Effector CD4-positive, alpha-beta T cell (primary cell): ENCODE data around the gene GTF2A1L. TPM values are rescaled to one million over a fixed set of nuclear protein-coding genes. Genes with fewer than 3 reads are reported as not detected.
"Not testable (repeated sequence)": the region's sequence is repeated elsewhere in the genome, so short reads cannot be mapped to it uniquely, and the experiment has no call there.

Experiments
- DNase-seq: peaks from one replicate; pipeline ENCODE4 v3.0.0-alpha.2; 2020
- total RNA-seq: gene quantifications from one replicate; lab custom pipeline; 2026; lab: John Stamatoyannopoulos, UW

GTF2A1L gene
- not detected for total RNA-seq

GRCh38 chr2:48617618-48618017 lies at the start of gene GTF2A1L:
Gene GTF2A1L, plus strand, starts transcription at chr2:48617856. Its CDS starts 19 bp downstream, at chr2:48617875.
- no peak for DNase-seq

- no peak for DNase-seq
Observed at GRCh38 chr2:48568547-48568946, 49.1 kb upstream of the GTF2A1L start.

DNA sequence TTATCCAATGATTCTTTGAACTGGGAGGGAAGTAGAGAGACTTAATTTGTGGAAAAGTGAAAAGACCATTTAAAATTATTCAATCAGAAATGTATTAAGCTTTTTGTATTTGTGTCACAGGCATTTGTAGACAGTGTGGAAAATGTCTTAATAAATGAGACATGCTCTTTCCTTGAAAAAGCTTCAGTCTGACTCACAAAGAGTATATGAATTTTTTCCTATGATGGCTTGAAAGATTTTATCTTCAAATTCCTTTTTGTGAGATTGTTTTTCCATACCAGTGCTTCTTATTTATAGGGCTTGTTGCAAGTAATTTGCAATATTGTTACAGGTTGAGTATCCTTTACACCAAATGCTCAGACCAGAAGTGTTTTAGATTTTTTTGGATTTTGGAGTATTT lies 48.2 kb upstream of the GTF2A1L start:
- DNase-seq = no peak

DNA sequence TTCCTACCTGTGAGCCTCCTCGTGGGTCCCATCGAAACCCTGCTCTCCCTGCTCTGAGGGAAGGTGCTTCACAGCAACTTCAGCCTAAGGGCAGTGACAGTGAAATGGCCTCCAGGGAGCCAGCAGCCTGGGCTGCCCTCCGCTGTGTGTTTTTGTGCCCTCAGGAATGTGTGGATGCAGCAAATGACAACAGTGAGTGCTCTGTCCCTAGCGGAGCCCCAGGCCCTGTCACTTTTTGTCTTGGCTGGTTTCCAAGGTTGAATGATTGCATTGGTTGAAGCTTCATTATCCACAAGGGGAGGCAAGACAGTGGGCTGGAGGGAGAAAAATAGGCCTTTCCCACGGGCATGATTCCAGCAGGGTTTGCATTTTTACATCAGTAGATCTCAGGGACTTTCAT lies 44.8 kb upstream of the GTF2A1L start:
- DNase-seq = no peak

GRCh38 chr2:48574353-48575287 lies 43.0 kb upstream of the GTF2A1L start:
- DNase-seq = no peak

- no peak for DNase-seq
Observed at GRCh38 chr2:48578313-48578712, 39.3 kb upstream of the GTF2A1L start.

DNA sequence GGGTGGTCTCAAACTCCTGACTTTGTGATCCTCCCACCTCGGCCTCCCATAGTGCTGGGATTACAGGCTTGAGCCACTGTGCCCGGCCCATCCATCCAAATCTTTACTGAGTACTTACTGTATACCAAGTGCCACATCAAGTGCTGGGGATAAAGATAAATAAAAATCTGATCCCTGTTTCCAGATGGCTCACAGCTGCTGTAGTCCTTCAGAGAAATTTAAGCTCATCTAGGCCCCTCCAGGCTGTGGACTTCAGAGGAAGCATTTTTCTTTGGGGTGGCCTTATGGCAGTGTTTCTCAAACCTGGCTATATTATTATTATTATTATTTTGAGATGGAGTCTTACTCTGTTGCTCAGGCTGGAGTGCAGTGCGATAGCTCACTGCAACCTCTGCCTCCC lies 33.7 kb upstream of the GTF2A1L start:
- DNase-seq = no peak

GRCh38 chr2:48584551-48584950 lies 33.1 kb upstream of the GTF2A1L start:
- DNase-seq = no peak

GRCh38 chr2:48586433-48586832 lies 31.2 kb upstream of the GTF2A1L start:
- no peak for DNase-seq

GRCh38 chr2:48587560-48587959 lies 30.1 kb upstream of the GTF2A1L start:
- DNase-seq = no peak

GRCh38 chr2:48587961-48588360 lies 29.7 kb upstream of the GTF2A1L start:
- DNase-seq = no peak

DNA sequence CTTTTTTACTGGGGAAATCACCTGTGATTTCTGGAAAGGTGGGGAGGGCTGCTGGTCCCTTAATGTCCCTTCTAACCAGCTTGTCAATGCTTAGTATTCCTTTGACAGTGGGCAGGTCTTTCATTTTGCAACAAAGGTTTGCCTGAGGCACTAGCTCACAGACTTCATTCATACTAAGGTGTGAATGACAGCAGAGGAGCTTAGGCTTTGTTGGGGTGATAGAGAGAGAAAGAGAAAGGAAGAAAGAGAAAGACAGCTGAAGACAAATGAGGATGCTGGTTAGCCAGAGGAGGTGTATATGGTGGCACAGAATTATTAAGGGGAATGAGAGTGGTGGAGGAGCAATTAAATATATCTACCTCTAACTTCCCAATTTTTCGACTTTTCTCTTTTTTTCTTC lies 28.9 kb upstream of the GTF2A1L start:
- no peak for DNase-seq

- no peak for DNase-seq
Observed at GRCh38 chr2:48589170-48589767, 28.4 kb upstream of the GTF2A1L start.

- no peak for DNase-seq
Observed at GRCh38 chr2:48590017-48590416, 27.6 kb upstream of the GTF2A1L start.

- DNase-seq = no peak
Observed at GRCh38 chr2:48592067-48592466, 25.6 kb upstream of the GTF2A1L start.

GRCh38 chr2:48596751-48597150 lies 20.9 kb upstream of the GTF2A1L start:
- DNase-seq = not testable (repeated sequence)

GRCh38 chr2:48597492-48597891 lies 20.2 kb upstream of the GTF2A1L start:
- no peak for DNase-seq

DNA sequence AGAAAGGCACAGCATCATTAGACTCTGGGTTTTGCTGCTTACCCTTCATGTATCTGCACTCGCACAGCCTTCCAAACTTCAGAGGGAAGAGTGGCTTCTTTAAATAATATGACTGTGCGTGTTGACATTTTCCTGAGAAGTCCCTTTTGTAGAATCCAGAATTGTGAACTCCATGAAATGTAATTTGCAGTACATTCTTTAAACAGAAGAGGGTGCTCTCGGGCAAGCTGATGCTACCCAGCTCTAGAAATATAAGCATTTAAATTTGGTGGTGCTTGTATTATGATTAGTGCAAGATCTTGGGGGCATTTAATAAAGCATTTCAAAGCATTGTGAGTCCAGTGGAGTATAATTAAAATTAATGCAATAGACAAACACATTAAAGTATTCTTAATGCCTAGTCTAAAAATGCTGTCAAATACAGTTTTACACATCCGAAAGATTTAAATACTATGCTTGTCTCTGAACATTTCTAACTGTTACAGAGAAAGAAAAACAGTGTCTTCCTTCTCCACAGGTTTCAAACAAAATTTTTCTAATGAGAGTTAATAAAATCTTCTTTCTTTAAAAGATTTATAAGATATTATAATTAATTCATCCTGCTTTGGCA lies 17.3 kb upstream of the GTF2A1L start:
- no peak for DNase-seq

DNA sequence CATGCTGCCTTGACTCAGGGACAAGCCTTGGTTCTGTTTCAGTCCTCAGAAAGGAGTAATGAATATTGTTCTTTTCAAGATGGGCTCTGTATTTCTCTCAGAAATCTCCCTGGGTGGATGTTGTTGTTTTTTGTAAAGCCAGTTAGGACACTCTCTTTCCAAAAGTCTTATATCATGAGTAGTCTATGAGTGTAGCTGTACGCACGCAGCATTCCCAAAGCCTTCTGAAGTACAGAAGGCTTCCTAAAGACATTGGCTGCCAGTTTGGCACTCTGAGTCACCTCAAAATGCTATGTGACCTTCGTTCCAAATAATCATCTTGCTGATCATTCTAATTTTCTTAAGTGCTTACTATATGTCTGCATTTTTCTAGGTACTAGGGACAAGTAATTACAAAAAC lies 16.7 kb upstream of the GTF2A1L start:
- DNase-seq = no peak

DNA sequence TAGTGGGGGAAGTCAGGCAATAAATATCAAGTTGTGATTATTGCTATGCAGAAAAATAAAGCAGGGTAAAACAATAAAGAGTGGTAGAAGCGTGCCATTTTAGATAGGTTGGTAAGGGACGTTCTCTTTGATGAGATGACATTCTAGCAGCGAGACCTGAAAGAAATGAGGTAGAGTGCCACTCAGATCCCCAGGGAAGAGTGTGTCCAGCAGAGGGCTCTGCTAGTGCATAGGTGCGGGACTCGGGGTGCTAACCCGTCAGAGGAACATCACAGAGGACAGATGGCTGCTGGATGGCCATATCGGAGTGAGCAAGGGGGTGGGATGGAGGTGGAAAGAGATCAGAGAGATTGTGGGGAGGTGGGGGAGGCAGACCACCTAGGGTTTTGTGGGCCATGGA lies 16.3 kb upstream of the GTF2A1L start:
- DNase-seq = no peak

GRCh38 chr2:48605482-48606175 lies 12.0 kb upstream of the GTF2A1L start:
- DNase-seq = no peak

GRCh38 chr2:48607307-48608014 lies 10.2 kb upstream of the GTF2A1L start:
- DNase-seq = no peak

DNA sequence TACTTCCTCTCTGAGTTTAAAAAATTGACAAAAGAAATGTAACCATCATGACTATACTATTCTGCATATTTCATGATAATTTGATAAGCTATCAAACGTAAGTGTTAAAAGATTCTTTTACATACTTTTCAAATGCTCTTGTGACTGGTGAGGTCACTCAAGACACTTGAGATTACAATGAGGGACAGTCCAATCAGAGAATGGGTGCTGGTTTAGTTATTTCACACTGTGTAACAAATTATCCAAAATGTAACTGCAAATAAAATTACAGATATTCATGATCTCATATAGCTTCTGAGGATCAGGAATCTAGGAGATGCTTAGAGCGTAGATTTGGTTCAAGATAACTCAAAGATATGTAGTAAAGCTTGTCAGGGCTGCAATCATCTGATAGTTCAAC lies 4.4 kb upstream of the GTF2A1L start:
- no peak for DNase-seq
